GM11168 (cell line): ENCODE results near the gene CD79B.
"Not testable (repeated sequence)": the region's sequence is repeated elsewhere in the genome, so short reads cannot be mapped to it uniquely, and the experiment has no call there.

ENCODE experiments used
- in situ Hi-C: fragments of 300-500 bp; cut with MboI; formaldehyde crosslinking; loops from one replicate; pipeline ENCODE4 v1.12.0; 2022; ENCODE audit warnings: low sequenced_read_pairs; ENCODE audit not compliant: unreplicated experiment

The CD79B gene

DNA sequence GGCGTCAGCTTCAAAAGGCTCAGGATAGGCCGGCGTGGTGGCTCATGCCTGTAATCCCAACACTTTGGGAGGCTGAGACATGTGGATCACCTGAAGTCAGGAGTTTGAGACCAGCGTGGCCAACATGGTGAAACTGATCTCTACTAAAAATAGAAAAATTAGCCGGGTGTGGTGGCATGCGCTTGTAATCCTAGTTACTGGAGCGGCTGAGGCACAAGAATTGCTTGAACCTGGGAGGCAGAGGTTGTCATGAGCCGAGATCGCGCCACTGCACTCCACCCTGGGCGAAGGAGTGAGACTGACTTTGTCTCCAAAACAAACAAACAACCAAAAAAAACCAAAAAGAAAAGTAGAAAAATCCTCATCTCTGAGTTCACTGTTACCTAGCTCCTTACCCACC, 47.0 kb downstream of the CD79B start:
- in situ Hi-C loops: not testable (repeated sequence)

- in situ Hi-C loops: not testable (repeated sequence)
These were observed 49.5 kb downstream of the CD79B start for GRCh38 chr17:63882626-63883126.

DNA sequence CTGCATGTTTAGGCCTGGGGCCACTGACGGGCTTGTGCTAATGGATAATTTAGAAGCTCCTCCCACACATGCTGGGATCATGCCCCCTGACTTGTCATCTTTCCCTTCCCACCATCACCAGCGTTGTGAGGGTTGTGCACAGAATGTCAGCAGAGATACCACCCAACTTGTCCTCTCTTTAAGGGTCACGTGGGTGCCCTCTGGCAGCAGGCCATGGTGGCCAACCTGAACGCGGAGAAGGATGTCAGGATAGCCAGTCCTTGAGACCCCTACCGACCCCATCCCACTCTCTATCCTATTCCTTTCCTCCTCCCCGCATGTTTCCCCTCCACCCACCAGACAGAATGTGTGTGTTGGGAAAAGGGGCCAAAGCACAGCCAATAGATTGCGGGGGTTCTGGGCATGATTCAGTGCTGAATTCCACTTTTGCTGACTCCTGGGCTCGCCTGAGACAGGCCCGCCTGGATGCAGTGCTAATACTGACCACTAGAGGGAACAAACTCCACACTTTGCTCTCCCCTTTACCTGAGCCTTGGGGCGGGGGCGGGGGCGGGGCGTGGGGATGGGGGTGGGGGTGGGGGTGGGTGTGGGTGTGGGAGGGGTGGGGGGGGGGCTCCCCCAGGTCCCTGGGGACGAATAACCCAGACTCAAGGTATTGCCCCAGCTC, 50.1 kb downstream of the CD79B start, which contains the start of gene GH2:
TSS of gene GH2 (minus strand) at position 10 of the 667 bp plus-strand sequence. CDS start 143 bp downstream, outside the sequence.
- in situ Hi-C loops: no loop called here

DNA sequence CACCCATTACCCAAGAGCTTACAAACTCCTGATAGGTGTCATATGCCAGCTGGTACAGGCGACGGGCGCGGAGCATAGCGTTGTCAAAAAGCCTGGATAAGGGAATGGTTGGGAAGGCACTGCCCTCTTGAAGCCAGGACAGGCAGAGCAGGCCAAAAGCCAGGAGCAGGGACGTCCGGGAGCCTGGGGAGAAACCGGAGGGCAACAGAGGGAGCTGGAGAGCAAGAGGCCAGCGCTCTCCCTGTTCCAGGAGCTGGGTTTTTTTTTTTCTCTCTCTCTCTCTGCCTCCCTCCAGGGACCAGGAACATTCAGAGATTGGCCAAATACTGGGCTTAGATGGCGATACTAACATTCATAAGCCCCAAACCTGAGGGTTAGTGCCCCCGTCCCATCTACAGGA, 50.8 kb downstream of the CD79B start:
- in situ Hi-C loops: not testable (repeated sequence)

- in situ Hi-C loops: no loop called here
These were observed 51.4 kb downstream of the CD79B start for GRCh38 chr17:63880706-63881105.
